SK-N-SH treated with all-trans-retinoic acid at 6 μM for 48 hours (cell line): ENCODE measurements around the gene PALMD.

ENCODE experiments used
- ATAC-seq: fragments of 200-7000 bp; cut with Tn5 transposase; 3 replicates; pipeline ENCODE4 v1.9.1; 2020; ENCODE audit warnings: mild to moderate bottlenecking, moderate library complexity
- ARNTL ChIP-seq: fragments of 450-650 bp; formaldehyde crosslinking; IDR thresholded peaks from 2 replicates; pipeline ENCODE4 v1.5.0; 2020; ENCODE audit warnings: low read depth, mild to moderate bottlenecking, moderate library complexity, borderline replicate concordance
- BACH2 ChIP-seq: fragments of 250-450 bp; sonication (Bioruptor Pico); IDR thresholded peaks from 2 replicates; pipeline ENCODE4 v1.9.0; 2021; ENCODE audit warnings: mild to moderate bottlenecking, borderline replicate concordance
- CSDC2 ChIP-seq: fragments of 250-450 bp; sonication (Bioruptor Pico); IDR thresholded peaks from 2 replicates; pipeline ENCODE4 v1.5.0; 2020; ENCODE audit warnings: mild to moderate bottlenecking, moderate library complexity
- GLIS3 ChIP-seq: fragments of 250-450 bp; sonication (Bioruptor Pico); IDR thresholded peaks from 2 replicates; pipeline ENCODE4 v1.5.0; 2020; ENCODE audit warnings: mild to moderate bottlenecking, moderate library complexity
- OSR1 ChIP-seq: fragments of 250-450 bp; sonication (Bioruptor Pico); IDR thresholded peaks from 2 replicates; pipeline ENCODE4 v1.8.0; 2022; ENCODE audit warnings: moderate library complexity, mild to moderate bottlenecking, inconsistent platforms
- RARB ChIP-seq: fragments of 250-450 bp; sonication (Bioruptor Pico); IDR thresholded peaks from 2 replicates; pipeline ENCODE4 v1.8.0; 2021; ENCODE audit warnings: mild to moderate bottlenecking, moderate library complexity
- SNAI2 ChIP-seq: fragments of 250-450 bp; sonication (Bioruptor Pico); IDR thresholded peaks from 2 replicates; pipeline ENCODE4 v1.5.0; 2020; ENCODE audit warnings: mild to moderate bottlenecking, moderate library complexity
- ZC3H10 ChIP-seq: fragments of 250-450 bp; sonication (Bioruptor Pico); IDR thresholded peaks from 2 replicates; pipeline ENCODE4 v1.5.1; 2021; ENCODE audit warnings: mild to moderate bottlenecking, moderate library complexity
- ZFP3 ChIP-seq: fragments of 250-450 bp; sonication (Bioruptor Pico); IDR thresholded peaks from 2 replicates; pipeline ENCODE4 v1.5.0; 2020; ENCODE audit warnings: mild to moderate bottlenecking, moderate library complexity
- ZFP30 ChIP-seq: fragments of 450-650 bp; formaldehyde crosslinking; IDR thresholded peaks from 2 replicates; pipeline ENCODE4 v1.5.0; 2022; ENCODE audit warnings: mild to moderate bottlenecking, moderate library complexity
- ZNF70 ChIP-seq: fragments of 450-650 bp; formaldehyde crosslinking; IDR thresholded peaks from 2 replicates; pipeline ENCODE4 v1.5.0; 2020; ENCODE audit warnings: mild to moderate bottlenecking, moderate library complexity
- ZNF8 ChIP-seq: fragments of 450-650 bp; formaldehyde crosslinking; IDR thresholded peaks from 2 replicates; pipeline ENCODE4 v1.5.0; 2020; ENCODE audit warnings: mild to moderate bottlenecking, moderate library complexity
- TF ChIP-seq, protein P1 (sequence below): fragments of 250-450 bp; sonication (Bioruptor Pico); IDR thresholded peaks from 2 replicates; pipeline ENCODE4 v1.8.0; 2020; ENCODE audit warnings: mild to moderate bottlenecking, moderate library complexity, borderline replicate concordance
- TF ChIP-seq, protein P2 (sequence below): fragments of 250-450 bp; sonication (Bioruptor Pico); IDR thresholded peaks from 2 replicates; pipeline ENCODE4 v1.5.1; 2021; ENCODE audit warnings: mild to moderate bottlenecking, moderate library complexity
- TF ChIP-seq, protein P3 (sequence below): fragments of 250-450 bp; sonication (Bioruptor Pico); IDR thresholded peaks from 2 replicates; pipeline ENCODE4 v1.8.0; 2021; ENCODE audit warnings: low read depth, mild to moderate bottlenecking, moderate library complexity, borderline replicate concordance
- TF ChIP-seq, protein P4 (sequence below): fragments of 250-450 bp; sonication (Bioruptor Pico); IDR thresholded peaks from 2 replicates; pipeline ENCODE4 v1.5.1; 2020; ENCODE audit warnings: low read depth, mild to moderate bottlenecking, moderate library complexity

Gene PALMD

DNA sequence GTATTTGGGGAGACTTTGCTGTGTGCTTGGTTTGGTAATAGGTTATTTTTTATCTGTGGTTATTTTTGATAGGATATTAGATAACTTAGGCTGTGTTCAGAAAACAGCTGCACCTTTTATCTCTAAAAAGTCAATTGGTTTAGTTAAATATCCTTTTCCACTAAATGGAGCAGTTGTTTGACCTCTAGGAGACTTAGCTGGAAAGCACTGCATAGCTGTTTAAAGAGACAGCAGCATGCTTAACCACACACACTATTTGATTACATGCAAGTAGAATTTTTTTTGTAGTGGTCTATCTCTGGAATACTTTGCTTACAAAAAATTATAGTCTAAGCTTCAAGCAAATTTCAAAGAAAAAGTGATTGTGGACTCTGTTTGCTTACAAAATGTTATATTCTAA lies 6.5 kb upstream of the PALMD start:
- ATAC-seq: no peak
- no peak for TF ChIP-seq ZFP3 (CRISPR knock-in tag)
- TF ChIP-seq, protein P1, sequence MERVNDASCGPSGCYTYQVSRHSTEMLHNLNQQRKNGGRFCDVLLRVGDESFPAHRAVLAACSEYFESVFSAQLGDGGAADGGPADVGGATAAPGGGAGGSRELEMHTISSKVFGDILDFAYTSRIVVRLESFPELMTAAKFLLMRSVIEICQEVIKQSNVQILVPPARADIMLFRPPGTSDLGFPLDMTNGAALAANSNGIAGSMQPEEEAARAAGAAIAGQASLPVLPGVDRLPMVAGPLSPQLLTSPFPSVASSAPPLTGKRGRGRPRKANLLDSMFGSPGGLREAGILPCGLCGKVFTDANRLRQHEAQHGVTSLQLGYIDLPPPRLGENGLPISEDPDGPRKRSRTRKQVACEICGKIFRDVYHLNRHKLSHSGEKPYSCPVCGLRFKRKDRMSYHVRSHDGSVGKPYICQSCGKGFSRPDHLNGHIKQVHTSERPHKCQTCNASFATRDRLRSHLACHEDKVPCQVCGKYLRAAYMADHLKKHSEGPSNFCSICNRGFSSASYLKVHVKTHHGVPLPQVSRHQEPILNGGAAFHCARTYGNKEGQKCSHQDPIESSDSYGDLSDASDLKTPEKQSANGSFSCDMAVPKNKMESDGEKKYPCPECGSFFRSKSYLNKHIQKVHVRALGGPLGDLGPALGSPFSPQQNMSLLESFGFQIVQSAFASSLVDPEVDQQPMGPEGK (CRISPR knock-in tag): no peak
- TF ChIP-seq RARB (CRISPR knock-in tag): no peak
- TF ChIP-seq ARNTL (CRISPR knock-in tag): no peak
- TF ChIP-seq CSDC2 (CRISPR knock-in tag): no peak
- TF ChIP-seq, protein P2, sequence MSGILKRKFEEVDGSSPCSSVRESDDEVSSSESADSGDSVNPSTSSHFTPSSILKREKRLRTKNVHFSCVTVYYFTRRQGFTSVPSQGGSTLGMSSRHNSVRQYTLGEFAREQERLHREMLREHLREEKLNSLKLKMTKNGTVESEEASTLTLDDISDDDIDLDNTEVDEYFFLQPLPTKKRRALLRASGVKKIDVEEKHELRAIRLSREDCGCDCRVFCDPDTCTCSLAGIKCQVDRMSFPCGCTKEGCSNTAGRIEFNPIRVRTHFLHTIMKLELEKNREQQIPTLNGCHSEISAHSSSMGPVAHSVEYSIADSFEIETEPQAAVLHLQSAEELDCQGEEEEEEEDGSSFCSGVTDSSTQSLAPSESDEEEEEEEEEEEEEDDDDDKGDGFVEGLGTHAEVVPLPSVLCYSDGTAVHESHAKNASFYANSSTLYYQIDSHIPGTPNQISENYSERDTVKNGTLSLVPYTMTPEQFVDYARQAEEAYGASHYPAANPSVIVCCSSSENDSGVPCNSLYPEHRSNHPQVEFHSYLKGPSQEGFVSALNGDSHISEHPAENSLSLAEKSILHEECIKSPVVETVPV: no peak
- no peak for TF ChIP-seq ZNF70 (CRISPR knock-in tag)
- TF ChIP-seq, protein P3, sequence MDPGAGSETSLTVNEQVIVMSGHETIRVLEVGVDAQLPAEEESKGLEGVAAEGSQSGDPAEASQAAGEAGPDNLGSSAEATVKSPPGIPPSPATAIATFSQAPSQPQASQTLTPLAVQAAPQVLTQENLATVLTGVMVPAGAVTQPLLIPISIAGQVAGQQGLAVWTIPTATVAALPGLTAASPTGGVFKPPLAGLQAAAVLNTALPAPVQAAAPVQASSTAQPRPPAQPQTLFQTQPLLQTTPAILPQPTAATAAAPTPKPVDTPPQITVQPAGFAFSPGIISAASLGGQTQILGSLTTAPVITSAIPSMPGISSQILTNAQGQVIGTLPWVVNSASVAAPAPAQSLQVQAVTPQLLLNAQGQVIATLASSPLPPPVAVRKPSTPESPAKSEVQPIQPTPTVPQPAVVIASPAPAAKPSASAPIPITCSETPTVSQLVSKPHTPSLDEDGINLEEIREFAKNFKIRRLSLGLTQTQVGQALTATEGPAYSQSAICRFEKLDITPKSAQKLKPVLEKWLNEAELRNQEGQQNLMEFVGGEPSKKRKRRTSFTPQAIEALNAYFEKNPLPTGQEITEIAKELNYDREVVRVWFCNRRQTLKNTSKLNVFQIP (CRISPR knock-in tag): no peak
- TF ChIP-seq ZFP30 (CRISPR knock-in tag): no peak

DNA sequence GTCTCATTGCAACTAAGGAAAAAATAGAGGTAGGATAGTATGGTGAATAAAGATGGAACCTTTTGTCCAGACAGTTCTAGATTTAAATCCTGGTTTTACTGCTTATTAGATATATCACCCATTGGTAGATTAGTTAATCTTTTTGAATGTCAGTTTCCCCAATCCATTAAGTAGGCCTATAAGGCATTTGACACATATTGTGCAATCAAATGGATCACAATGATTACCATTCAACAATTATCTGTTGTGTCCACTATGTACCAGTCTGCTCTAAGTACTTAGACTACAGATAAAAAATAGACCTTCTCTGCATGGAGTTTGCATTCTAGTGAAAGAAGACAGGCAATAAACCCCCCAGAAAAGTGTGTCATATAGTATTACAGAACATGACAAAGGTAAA lies 6.0 kb upstream of the PALMD start:
- TF ChIP-seq ZFP30 (CRISPR knock-in tag): no peak
- no peak for TF ChIP-seq SNAI2 (CRISPR knock-in tag)
- TF ChIP-seq, protein P3 (CRISPR knock-in tag): no peak
- TF ChIP-seq ZNF8: no peak
- TF ChIP-seq BACH2 (CRISPR knock-in tag): no peak
- TF ChIP-seq, protein P4, sequence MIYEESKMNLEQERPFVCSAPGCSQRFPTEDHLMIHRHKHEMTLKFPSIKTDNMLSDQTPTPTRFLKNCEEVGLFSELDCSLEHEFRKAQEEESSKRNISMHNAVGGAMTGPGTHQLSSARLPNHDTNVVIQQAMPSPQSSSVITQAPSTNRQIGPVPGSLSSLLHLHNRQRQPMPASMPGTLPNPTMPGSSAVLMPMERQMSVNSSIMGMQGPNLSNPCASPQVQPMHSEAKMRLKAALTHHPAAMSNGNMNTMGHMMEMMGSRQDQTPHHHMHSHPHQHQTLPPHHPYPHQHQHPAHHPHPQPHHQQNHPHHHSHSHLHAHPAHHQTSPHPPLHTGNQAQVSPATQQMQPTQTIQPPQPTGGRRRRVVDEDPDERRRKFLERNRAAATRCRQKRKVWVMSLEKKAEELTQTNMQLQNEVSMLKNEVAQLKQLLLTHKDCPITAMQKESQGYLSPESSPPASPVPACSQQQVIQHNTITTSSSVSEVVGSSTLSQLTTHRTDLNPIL: no peak
- TF ChIP-seq ZC3H10 (CRISPR knock-in tag): no peak
- TF ChIP-seq, protein P1 (CRISPR knock-in tag): no peak
- TF ChIP-seq, protein P2: no peak
- TF ChIP-seq GLIS3 (CRISPR knock-in tag): no peak
- TF ChIP-seq ZFP3 (CRISPR knock-in tag): no peak
- ATAC-seq: no peak

DNA sequence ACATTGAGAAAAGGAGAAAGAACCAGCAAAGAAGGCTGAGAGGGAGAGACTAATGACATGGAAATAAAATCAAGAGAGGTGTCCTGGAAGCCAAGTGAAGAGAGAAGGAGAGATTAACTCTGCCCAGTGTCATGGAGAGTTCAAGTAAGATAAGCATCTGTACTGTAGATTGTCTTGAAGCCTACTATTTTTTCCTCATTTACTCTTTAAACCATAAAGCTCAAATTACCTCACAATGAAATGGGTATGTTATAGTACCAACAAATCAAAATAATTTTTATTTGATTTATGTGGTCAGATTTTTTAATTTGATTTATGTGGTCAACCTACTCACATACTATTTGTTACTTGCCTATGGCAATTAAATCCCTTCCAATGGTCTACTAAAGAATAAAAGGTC lies 5.2 kb upstream of the PALMD start:
- no peak for ATAC-seq
- TF ChIP-seq, protein P3 (CRISPR knock-in tag): no peak
- TF ChIP-seq, protein P1 (CRISPR knock-in tag): no peak
- TF ChIP-seq ZNF70 (CRISPR knock-in tag) (no peak), OSR1 (CRISPR knock-in tag) (no peak)
- TF ChIP-seq, all 23 proteins: peak for 0
